ENCODE data around the gene NNAT.

Gene NNAT

DNA sequence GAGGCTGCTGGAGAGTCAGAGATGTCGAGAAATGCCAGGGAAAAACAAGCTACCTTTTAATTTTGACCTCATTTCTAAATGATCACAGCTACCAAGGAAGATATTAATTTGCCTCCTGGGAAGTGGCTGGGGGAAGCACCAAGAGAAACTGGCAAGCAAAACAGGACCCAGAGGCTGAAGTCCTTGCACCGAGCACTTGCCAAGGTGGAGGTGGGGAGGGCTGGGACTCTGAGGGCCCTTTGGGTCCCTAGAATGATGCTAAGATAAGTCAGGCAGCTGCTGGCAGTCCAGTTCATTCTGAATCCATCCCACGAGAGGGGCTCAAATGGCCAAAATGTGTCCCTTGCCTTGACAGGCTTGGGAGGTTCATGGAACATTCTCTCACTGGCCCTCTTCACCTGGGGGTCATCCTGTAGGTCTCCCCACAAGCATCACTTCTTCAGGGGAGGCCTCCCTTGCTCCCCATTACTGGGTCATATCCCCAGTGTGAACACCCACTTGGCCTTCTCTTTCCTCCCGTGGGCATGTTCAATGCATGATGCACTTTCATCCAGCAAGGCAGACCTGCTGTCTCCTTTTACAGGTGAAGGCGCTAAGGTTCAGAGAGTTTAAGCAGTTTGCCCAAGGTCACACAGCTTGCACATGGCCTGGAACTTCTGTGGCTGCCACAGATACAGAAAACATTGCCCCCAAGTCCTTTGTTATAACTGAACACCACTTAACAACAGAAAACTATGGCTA lies 45.7 kb downstream of the NNAT start:
- no peak for DNase-seq (ENCODE audit: low read depth, low spot score)

GRCh38 chr20:37567331-37567665 lies 46.2 kb downstream of the NNAT start:
- DNase-seq (ENCODE audit: low read depth, low spot score), result no peak

GRCh38 chr20:37567671-37568588 lies 46.9 kb downstream of the NNAT start:
- DNase-seq (ENCODE audit: low read depth, low spot score), result peak; percentile 57

DNA sequence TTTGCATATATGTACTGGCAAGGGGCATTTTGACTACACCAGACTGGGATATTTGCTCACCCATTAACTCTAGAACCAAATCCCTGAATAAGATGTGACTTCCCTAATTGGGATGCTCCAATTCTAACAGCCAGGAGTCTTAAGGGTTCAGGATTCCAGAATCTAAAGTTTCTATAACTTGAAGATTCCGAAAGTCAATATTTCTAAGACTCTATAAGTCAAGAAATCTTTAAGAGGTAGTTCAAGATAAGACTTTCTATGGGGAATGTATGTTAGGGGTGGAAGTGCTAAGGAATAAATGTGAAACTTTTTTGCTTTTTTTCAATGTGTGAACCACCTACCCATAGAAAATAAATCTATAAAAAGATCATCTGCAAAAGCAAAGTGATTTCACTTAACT lies 49.4 kb downstream of the NNAT start:
- no peak for DNase-seq (ENCODE audit: low read depth, low spot score)

GRCh38 chr20:37571033-37571432 lies 50.0 kb downstream of the NNAT start:
- DNase-seq (ENCODE audit: low read depth, low spot score), result no peak

Measured in ELF-1 (cell line).